ENCODE data around the gene ZBTB7B.
"Not testable (repeated sequence)": the region's sequence is repeated elsewhere in the genome, so short reads cannot be mapped to it uniquely, and the experiment has no call there.

The ZBTB7B gene

GRCh38 chr1:154969246-154969645, 33.4 kb upstream of the ZBTB7B start:
- no peak for DNase-seq

DNA sequence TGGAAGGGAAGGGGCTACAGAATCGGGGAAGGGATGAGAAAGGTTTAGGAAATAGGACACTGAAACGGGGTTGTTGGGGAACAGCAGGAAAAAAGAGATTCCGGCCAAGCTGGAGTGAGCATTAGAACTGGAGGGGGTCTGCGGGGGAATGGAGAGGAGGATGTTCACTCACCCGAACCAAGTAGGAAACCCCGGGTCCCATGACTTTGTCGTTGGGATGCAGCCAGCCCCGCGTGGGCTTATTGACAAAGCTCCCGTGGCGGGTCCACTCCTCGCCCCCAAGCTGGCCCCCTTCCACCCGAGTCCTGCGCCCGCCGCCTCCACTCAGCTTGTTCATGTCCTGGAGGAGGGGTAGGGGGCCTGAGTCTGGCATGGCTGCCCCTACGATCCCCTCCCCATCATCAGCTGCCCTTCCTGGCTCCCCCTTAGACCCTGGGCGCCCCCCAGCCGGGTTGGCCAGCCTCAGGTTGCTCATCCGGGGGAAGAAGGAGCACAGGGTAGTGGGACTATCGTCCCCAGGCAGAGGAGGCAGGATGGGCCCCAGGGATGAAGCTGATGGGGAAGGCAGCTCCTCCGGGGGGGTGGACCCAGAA, 32.6 kb upstream of the ZBTB7B start:
- no peak for DNase-seq

GRCh38 chr1:154970631-154971340, 31.8 kb upstream of the ZBTB7B start, which contains the start of gene SHC1:
TSS of gene SHC1 (minus strand) at chr1:154970747. CDS start at chr1:154970526, 221 bp downstream.
- DNase-seq, result peak; percentile 95

GRCh38 chr1:154971341-154971998, 31.1 kb upstream of the ZBTB7B start:
- DNase-seq, result no peak

GRCh38 chr1:154972213-154972516, 30.4 kb upstream of the ZBTB7B start:
- DNase-seq, result no peak

- peak; percentile 74 for DNase-seq
Measured at GRCh38 chr1:154972517-154973343, 29.9 kb upstream of the ZBTB7B start.

GRCh38 chr1:154973344-154974101, 29.1 kb upstream of the ZBTB7B start:
- DNase-seq, result peak; percentile 95

DNA sequence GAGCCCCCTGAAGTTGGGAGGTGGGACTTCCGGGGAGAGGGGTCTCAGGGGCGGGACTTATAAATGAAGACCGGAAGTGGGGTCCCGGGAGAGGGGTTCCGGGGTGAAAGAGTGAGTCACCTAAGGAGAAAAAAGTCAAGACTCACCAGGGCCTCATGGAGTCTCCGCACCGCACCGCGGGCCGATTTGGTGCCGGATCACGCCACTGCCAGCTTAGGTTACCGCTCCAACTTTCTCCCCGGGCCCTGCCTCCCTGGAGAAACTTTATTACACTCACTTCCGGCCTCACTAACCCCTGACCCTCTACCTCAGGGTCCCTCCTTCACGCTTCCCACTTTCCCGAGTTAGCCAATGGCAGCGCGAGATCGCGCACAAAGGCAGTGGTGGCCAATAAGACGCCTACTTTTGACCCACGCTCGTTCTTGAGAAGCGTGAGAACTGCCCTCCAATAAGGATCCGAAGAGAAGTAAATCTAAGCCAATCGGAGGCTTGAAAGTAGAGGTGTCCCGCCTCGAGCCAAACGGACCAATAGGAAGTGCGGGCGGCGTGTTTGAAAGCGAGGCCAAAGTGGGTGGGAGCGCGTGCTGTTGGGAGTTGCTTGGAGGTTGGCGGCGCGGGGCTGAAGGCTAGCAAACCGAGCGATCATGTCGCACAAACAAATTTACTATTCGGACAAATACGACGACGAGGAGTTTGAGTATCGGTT, 28.3 kb upstream of the ZBTB7B start, which contains the start of gene CKS1B:
Gene CKS1B (plus strand): TSS at position 580 of the 706 bp plus-strand sequence. CDS start 65 bp downstream, at position 645.
- DNase-seq, result peak; percentile 100

GRCh38 chr1:154974808-154975408, 27.7 kb upstream of the ZBTB7B start:
- DNase-seq, result peak; percentile 98

DNA sequence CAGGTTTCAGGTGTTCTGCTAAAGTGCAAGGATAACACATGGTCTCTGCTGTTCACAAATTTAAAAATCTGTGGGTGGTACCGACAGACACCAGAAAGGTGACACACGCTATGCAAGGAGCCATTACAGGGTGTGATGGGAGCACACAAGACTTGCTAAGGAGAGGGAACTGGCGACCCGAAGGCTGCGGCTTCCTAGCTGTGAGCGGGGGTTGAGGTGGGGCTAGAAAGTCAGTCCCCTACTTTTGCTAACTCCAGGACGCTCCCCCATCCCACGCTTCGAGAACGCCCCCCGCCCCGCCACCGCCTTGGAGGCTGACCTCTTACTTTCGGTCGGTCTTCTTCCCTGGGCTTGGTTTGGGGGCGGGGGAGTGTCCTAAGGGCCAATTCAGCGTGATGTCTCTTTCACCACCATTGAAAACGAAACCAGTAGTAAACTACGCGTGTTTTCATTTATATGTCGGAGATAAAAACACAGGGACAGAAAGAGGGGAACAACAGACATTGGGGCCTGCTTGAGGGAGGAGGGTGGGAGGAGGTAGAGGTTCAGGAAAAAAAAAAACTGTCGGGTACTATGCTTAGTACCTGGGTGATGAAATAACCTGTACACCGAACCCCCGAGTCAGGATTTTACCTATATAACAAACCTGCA, 27.1 kb upstream of the ZBTB7B start:
- DNase-seq, result peak; percentile 78

DNA sequence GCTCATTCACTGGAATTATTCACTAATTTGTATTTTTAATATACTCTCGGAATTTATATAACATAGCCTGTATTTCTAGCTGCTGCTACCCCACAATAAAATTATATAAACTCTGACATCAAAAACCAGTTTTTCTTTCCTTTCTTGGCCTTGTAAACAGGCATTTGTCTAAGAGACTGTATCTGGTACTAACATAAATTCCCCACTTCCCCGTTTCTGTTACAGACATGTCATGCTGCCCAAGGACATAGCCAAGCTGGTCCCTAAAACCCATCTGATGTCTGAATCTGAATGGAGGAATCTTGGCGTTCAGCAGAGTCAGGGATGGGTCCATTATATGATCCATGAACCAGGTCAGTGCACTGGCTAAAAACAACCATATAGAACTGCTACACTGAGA, 24.8 kb upstream of the ZBTB7B start:
- DNase-seq, result not testable (repeated sequence)

- DNase-seq, result no peak
Measured at GRCh38 chr1:154978360-154978759, 24.2 kb upstream of the ZBTB7B start.

DNA sequence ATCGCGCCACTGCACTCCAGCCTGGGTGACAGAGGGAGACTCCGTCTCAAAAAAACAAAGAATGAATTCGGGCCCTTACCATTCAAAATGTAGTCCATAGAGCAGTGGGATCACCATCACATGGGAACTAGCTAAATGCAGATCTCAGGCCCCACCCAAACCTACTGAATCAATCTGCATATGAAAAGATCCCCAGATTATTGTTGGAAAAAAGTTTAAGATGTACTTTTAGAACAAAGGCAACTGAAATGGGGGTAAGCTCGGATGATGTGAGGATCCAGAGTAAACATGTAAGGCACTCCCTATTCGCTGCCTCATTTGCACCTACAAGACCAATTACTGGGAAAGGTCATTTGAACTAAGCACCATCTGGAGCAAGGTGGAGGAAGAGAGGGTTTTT, 20.3 kb upstream of the ZBTB7B start:
- no peak for DNase-seq

DNA sequence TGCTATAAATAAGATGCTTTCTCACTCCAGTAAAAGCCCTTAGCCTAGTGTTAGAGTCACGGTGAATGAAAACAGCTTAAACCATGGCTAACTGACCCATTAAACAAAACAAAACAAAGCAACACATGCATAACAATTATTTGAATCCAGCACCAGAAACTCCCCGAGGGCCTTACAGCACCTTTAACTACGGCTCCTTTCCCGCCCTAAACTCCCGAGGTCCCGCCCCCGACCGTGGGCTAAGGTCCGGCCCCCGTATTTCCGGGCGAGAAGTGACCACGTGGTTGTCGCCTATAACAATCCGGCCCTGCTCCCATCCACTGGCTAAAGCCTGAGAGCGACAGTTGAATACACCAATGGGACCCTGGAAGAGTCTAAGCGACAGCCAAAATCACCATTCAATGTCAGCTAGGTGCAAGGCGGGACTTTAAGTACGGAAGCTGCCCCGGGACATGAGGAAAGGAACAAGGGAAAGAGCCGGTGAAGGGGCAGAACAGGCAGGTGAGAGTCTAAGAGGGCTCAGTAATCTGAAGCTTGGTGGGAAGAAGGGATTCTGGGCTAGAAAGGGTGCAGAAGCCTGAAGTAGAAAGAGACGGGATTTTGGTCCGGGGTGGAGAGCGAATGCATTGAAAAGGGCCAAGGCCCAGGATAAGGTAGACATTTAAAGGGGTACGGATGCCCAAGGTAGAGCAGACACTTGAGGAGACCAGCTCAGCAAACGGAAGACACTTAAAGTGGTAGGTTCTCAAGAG, 19.5 kb upstream of the ZBTB7B start, which contains the start of gene FLAD1:
Gene FLAD1 (plus strand): TSS at position 448 of the 752 bp plus-strand sequence. CDS start 351 bp downstream, outside the sequence.
- DNase-seq, result peak; percentile 94

- DNase-seq, result no peak
Measured at GRCh38 chr1:154983776-154984466, 18.7 kb upstream of the ZBTB7B start.

GRCh38 chr1:154986736-154987135, 15.9 kb upstream of the ZBTB7B start:
- not testable (repeated sequence) for DNase-seq

DNA sequence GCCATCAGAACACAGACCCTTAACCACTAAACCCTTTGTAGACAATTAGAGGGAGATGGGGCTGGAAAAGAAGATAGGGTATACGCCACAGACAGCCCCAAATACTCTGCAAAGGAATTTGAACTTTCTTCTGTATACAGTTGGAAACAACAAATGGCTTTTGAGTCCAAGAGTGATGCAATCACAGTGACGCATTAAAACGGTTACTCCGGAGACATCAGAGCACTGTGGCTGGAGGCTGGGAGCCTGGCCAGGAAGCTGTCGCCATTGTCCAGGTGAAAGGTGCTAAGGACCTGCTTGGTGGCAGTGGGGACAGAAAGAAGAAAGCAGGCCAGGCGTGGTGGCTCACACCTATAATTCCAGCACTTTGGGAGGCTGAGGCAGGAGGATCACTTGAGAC, 15.3 kb upstream of the ZBTB7B start:
- no peak for DNase-seq

GRCh38 chr1:154988058-154988954, 14.3 kb upstream of the ZBTB7B start:
- DNase-seq, result no peak

Measured in right forelimb (tissue), 1 donor.